OCI-LY1 (cell line): ENCODE data around the gene TLL2.

ENCODE experiments used
- H2AFZ ChIP-seq: fragments of 200-600 bp; sonication (generic), shearing (Covaris generic); 2 replicates; pipeline ENCODE4 v1.6.0; 2014; ENCODE audit warnings: antibody characterized with exemption, mild to moderate bottlenecking, low read length
- H3F3A ChIP-seq: fragments of 200-600 bp; sonication (generic), shearing (Covaris generic); 2 replicates; pipeline ENCODE4 v1.6.0; 2014; ENCODE audit warnings: mild to moderate bottlenecking, antibody characterized with exemption, low read length, moderate library complexity; ENCODE audit not compliant: insufficient read depth
- H3K27ac ChIP-seq: fragments of 200-600 bp; sonication (generic); 2 replicates; pipeline ENCODE4 v1.5.1; 2014; ENCODE audit warnings: low read length, mixed run types, mild to moderate bottlenecking, low read depth; ENCODE audit not compliant: poor library complexity, severe bottlenecking
- H3K27me3 ChIP-seq: fragments of 200-600 bp; sonication (generic); 2 replicates; pipeline ENCODE4 v1.6.0; 2014; ENCODE audit warnings: antibody characterized with exemption, mild to moderate bottlenecking, low read length, moderate library complexity; ENCODE audit not compliant: insufficient read depth
- H3K36me3 ChIP-seq: fragments of 200-600 bp; sonication (generic); 2 replicates; pipeline ENCODE4 v1.6.1; 2014; ENCODE audit warnings: mild to moderate bottlenecking, antibody characterized with exemption, low read length, moderate library complexity, mixed read lengths; ENCODE audit not compliant: insufficient read depth
- H3K4me1 ChIP-seq: fragments of 200-600 bp; sonication (generic); 2 replicates; pipeline ENCODE4 v1.5.1; 2014; ENCODE audit warnings: mild to moderate bottlenecking, low read length, moderate library complexity; ENCODE audit not compliant: insufficient read depth, severe bottlenecking
- H3K4me2 ChIP-seq: fragments of 200-600 bp; sonication (generic), shearing (Covaris generic); 2 replicates; pipeline ENCODE4 v1.6.1; 2014; ENCODE audit warnings: low read length
- H3K4me3 ChIP-seq: fragments of 200-600 bp; sonication (generic); 2 replicates; pipeline ENCODE4 v1.5.1; 2014; ENCODE audit warnings: low read length, low read depth, mild to moderate bottlenecking, mixed read lengths; ENCODE audit not compliant: poor library complexity, severe bottlenecking
- H3K79me2 ChIP-seq: fragments of 200-600 bp; shearing (Covaris generic); 2 replicates; pipeline ENCODE4 v1.6.1; 2016; ENCODE audit warnings: mixed run types, low read length, mixed read lengths; ENCODE audit not compliant: insufficient read depth
- H3K9ac ChIP-seq: fragments of 200-600 bp; sonication (generic), shearing (Covaris generic); 2 replicates; pipeline ENCODE4 v1.6.1; 2014; ENCODE audit warnings: mild to moderate bottlenecking, low read length, mixed read lengths
- H3K9me2 ChIP-seq: fragments of 200-600 bp; sonication (generic), shearing (Covaris generic); 2 replicates; pipeline ENCODE4 v1.6.1; 2014; ENCODE audit warnings: low read depth, mild to moderate bottlenecking, low read length, mixed read lengths
- H3K9me3 ChIP-seq: fragments of 200-600 bp; shearing (Covaris generic); 2 replicates; pipeline ENCODE4 v1.6.1; 2014; ENCODE audit warnings: low read length, mixed read lengths
- H4K20me1 ChIP-seq: fragments of 200-600 bp; sonication (generic), shearing (Covaris generic); 2 replicates; pipeline ENCODE4 v1.6.0; 2016; ENCODE audit warnings: mild to moderate bottlenecking, low read length; ENCODE audit not compliant: insufficient read depth
- CTCF ChIP-seq: fragments of 200-600 bp; sonication (generic), shearing (Covaris generic); IDR thresholded peaks from 2 replicates; pipeline ENCODE4 v1.5.1; 2017; ENCODE audit warnings: mild to moderate bottlenecking, antibody characterized with exemption, low read length, moderate library complexity, mixed read lengths
- EZH2 ChIP-seq: fragments of 200-600 bp; sonication (generic), shearing (Covaris generic); IDR thresholded peaks from 2 replicates; pipeline ENCODE4 v1.8.0; 2017; ENCODE audit warnings: borderline replicate concordance, mixed run types, mild to moderate bottlenecking, antibody characterized with exemption, low read length, moderate library complexity, mixed read lengths

The TLL2 gene

DNA sequence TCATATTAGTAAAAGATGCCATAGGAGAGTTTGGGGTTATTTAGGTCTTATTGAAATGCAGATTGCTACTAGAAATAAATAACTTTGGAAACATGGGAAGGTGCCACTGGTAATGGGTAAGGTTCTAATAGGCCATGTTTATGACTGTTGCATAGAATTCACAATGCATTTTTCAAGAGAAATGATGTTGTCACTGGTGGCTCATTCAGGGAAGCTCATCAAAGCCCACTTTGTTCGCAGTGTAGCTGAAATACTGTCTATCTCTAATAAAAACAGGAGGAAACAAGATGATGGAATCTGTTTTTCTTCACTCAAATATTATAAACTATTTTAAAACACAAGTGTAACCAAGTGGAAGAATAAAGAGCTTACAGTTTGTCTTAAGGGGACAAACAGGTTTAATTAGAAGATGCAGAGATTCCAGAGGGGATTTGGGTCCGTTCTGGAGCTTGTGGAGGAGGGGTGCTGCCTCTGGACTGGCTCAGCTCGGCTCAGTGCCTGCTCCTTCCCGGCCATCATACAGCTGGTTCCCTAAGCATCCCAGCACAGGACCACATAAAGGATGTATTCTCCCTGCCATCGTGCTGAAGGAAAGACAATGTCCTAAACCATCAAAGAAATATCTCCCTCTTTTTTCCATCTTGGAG is 175.3 kb downstream of the TLL2 start:
- TF ChIP-seq CTCF (no peak), EZH2 (no peak)
- H4K20me1 ChIP-seq = no peaks in the 10 kb centered on the region
- H3K9ac ChIP-seq = no peak overlapping the region
- H2AFZ ChIP-seq = no peak overlapping the region
- no peaks in the 10 kb centered on the region for H3F3A ChIP-seq
- no peak overlapping the region for H3K27ac ChIP-seq
- no peak overlapping the region for H3K4me2 ChIP-seq
- H3K27me3 ChIP-seq = no peaks in the 10 kb centered on the region
- H3K79me2 ChIP-seq = no peaks in the 10 kb centered on the region
- H3K36me3 ChIP-seq = no peaks in the 10 kb centered on the region
- no peak overlapping the region for H3K4me3 ChIP-seq
- no peaks in the 10 kb centered on the region for H3K9me3 ChIP-seq
- H3K4me1 ChIP-seq = no peaks in the 10 kb centered on the region
- H3K9me2 ChIP-seq = no peaks in the 10 kb centered on the region

DNA sequence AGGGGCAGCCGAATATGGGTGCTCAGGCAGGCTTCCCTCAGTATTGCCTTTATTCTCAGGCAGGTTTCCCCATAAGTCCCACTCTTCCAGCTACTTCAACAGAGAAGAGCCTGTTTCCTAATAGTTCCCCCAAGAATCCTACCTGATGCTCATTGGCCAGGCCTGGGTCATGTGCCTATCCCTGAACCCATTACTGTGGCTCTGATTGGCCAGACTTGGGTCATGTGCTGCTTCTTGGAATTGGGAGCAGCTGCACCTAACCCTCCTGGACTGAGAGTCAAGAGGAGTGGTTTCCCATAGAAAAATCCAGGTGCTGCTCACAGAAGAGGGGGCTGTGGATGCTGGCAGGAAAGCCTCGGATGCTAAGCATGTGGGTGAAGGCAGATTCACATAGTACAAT is 176.6 kb downstream of the TLL2 start:
- no peaks in the 10 kb centered on the region for H3K36me3 ChIP-seq
- no peaks in the 10 kb centered on the region for H3K4me1 ChIP-seq
- no peaks in the 10 kb centered on the region for H3K79me2 ChIP-seq
- H3K9me3 ChIP-seq = no peaks in the 10 kb centered on the region
- H3K9me2 ChIP-seq = no peaks in the 10 kb centered on the region
- no peaks in the 10 kb centered on the region for H4K20me1 ChIP-seq
- no peak overlapping the region for H3K27ac ChIP-seq
- no peak overlapping the region for H3K4me3 ChIP-seq
- H2AFZ ChIP-seq = no peak overlapping the region
- TF ChIP-seq CTCF (no peak), EZH2 (no peak)
- no peak overlapping the region for H3K9ac ChIP-seq
- no peaks in the 10 kb centered on the region for H3F3A ChIP-seq
- H3K4me2 ChIP-seq = no peak overlapping the region
- no peaks in the 10 kb centered on the region for H3K27me3 ChIP-seq

DNA sequence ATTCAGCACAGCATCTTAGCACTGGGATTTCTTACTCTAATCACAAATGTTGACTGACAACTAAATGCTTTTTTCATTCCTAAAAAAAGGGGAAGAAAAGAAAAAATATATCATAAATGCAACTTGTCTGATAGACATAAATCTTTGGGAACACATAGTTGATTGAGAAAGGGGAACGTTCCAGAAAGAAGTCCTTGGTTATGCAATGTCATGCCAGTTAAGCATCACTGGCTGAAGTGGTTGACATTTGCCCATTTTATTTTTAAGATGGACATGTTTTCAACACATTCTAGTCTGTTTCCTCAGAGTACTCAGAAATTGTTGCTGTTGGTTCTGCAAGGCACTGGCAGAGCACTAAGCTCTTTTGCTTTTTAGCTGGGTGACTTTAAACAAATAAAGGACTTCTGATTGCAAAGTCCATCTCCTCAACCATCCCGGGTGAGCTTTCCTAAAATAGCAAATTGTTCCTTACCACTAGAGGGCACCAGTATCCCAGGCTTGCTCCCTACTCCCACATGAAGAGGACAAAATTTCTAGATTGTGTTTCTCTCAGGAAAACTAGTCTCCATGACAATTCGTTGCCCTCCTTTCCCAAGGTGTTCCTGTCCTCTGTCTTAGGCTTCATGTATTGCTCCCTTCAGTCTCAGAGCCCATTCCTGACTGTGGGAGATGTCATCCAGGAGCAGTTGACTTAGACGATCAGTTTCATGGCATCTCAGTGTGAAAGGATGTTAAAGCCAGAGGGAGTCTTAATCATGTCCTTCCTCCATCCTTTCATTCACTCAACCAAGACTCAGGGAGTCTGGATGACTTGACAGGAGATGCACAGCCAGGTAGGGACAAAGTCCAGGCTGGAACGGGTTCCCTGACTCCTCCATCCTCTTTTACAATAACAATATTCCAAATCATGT is 178.9 kb downstream of the TLL2 start:
- Histone ChIP-seq H3K9me3 (no peaks in the 10 kb centered on the region), H3K9ac (no peak overlapping the region), H3F3A (no peaks in the 10 kb centered on the region), H3K4me3 (no peak overlapping the region), H3K4me2 (no peak overlapping the region), H3K27ac (no peak overlapping the region), H3K79me2 (no peaks in the 10 kb centered on the region), H3K27me3 (no peaks in the 10 kb centered on the region), H2AFZ (no peak overlapping the region), H3K4me1 (no peaks in the 10 kb centered on the region), H3K36me3 (no peaks in the 10 kb centered on the region), H3K9me2 (no peaks in the 10 kb centered on the region), H4K20me1 (no peaks in the 10 kb centered on the region)
- TF ChIP-seq EZH2 (no peak), CTCF (peak; percentile 34; the same call in 1 of the 2 replicates)
